ENCODE measurements around the gene ZBED2. TPM values are rescaled to one million over a fixed set of nuclear protein-coding genes. Genes with fewer than 3 reads are reported as not detected.

The ZBED2 gene
- total RNA-seq, 1 donor from 2014 or later, result not detected

GRCh38 chr3:111627092-111627491 lies 31.9 kb upstream of the ZBED2 start:
- Mint-ChIP-seq H3K9me3 (ENCODE audit: unreplicated experiment) (peaks cover 29% of the 10 kb centered on the region), H3K27ac (ENCODE audit: unreplicated experiment) (no peak overlapping the region), H3K4me1 (ENCODE audit: unreplicated experiment) (peaks cover 19% of the 10 kb centered on the region), H3K27me3 (ENCODE audit: unreplicated experiment) (peaks cover 2% of the 10 kb centered on the region), H3K36me3 (ENCODE audit: unreplicated experiment) (peaks cover 11% of the 10 kb centered on the region), H3K4me3 (ENCODE audit: unreplicated experiment) (no peak overlapping the region)
- no peak for DNase-seq (ENCODE audit: extremely low spot score, unreplicated experiment)
- no peak for TF ChIP-seq CTCF (IDR thresholded peaks at IDR 0.05)

GRCh38 chr3:111621535-111621934 lies 26.4 kb upstream of the ZBED2 start:
- Mint-ChIP-seq H3K27me3 (ENCODE audit: unreplicated experiment) (no peaks in the 10 kb centered on the region), H3K27ac (ENCODE audit: unreplicated experiment) (no peak overlapping the region), H3K36me3 (ENCODE audit: unreplicated experiment) (no peaks in the 10 kb centered on the region), H3K4me1 (ENCODE audit: unreplicated experiment) (peaks cover 31% of the 10 kb centered on the region), H3K9me3 (ENCODE audit: unreplicated experiment) (no peaks in the 10 kb centered on the region), H3K4me3 (ENCODE audit: unreplicated experiment) (no peak overlapping the region)
- DNase-seq (ENCODE audit: extremely low spot score, unreplicated experiment), result no peak
- peak; percentile 37 for TF ChIP-seq CTCF (IDR thresholded peaks at IDR 0.05)

- H3K27ac Mint-ChIP-seq (ENCODE audit: unreplicated experiment), result no peak overlapping the region
- H3K9me3 Mint-ChIP-seq (ENCODE audit: unreplicated experiment), result no peaks in the 10 kb centered on the region
- H3K4me1 Mint-ChIP-seq (ENCODE audit: unreplicated experiment), result peaks cover 25% of the 10 kb centered on the region
- DNase-seq (ENCODE audit: extremely low spot score, unreplicated experiment), result no peak
- H3K27me3 Mint-ChIP-seq (ENCODE audit: unreplicated experiment), result no peaks in the 10 kb centered on the region
- H3K4me3 Mint-ChIP-seq (ENCODE audit: unreplicated experiment), result no peak overlapping the region
- no peaks in the 10 kb centered on the region for H3K36me3 Mint-ChIP-seq (ENCODE audit: unreplicated experiment)
- TF ChIP-seq CTCF (IDR thresholded peaks at IDR 0.05), result no peak
Observed at GRCh38 chr3:111619833-111620232, 24.7 kb upstream of the ZBED2 start.

GRCh38 chr3:111618945-111619344 lies 23.8 kb upstream of the ZBED2 start:
- no peak overlapping the region for H3K27ac Mint-ChIP-seq (ENCODE audit: unreplicated experiment)
- no peaks in the 10 kb centered on the region for H3K27me3 Mint-ChIP-seq (ENCODE audit: unreplicated experiment)
- no peaks in the 10 kb centered on the region for H3K36me3 Mint-ChIP-seq (ENCODE audit: unreplicated experiment)
- peaks cover 19% of the 10 kb centered on the region for H3K4me1 Mint-ChIP-seq (ENCODE audit: unreplicated experiment)
- no peak for TF ChIP-seq CTCF (IDR thresholded peaks at IDR 0.05)
- no peak for DNase-seq (ENCODE audit: extremely low spot score, unreplicated experiment)
- H3K9me3 Mint-ChIP-seq (ENCODE audit: unreplicated experiment), result no peaks in the 10 kb centered on the region
- no peak overlapping the region for H3K4me3 Mint-ChIP-seq (ENCODE audit: unreplicated experiment)

GRCh38 chr3:111617912-111618601 lies 22.9 kb upstream of the ZBED2 start:
- no peak overlapping the region for H3K4me3 Mint-ChIP-seq (ENCODE audit: unreplicated experiment)
- no peaks in the 10 kb centered on the region for H3K9me3 Mint-ChIP-seq (ENCODE audit: unreplicated experiment)
- no peak overlapping the region for H3K27ac Mint-ChIP-seq (ENCODE audit: unreplicated experiment)
- TF ChIP-seq CTCF (IDR thresholded peaks at IDR 0.05), result no peak
- DNase-seq (ENCODE audit: extremely low spot score, unreplicated experiment), result no peak
- no peaks in the 10 kb centered on the region for H3K36me3 Mint-ChIP-seq (ENCODE audit: unreplicated experiment)
- H3K4me1 Mint-ChIP-seq (ENCODE audit: unreplicated experiment), result peaks cover 19% of the 10 kb centered on the region
- H3K27me3 Mint-ChIP-seq (ENCODE audit: unreplicated experiment), result no peaks in the 10 kb centered on the region
